Activated CD4-positive, alpha-beta T cell treated with anti-CD3 and anti-CD28 coated beads, Interleukin-2, amount 50 U/mL, for 24 hours (primary cell): Measurements from ENCODE around the gene PTPRR.
"Not testable (repeated sequence)": the region's sequence is repeated elsewhere in the genome, so short reads cannot be mapped to it uniquely, and the experiment has no call there.

ENCODE experiments used
- DNase-seq, 2 donors: peaks; one replicate each; pipeline ENCODE4 v3.0.0-alpha.2; 2020; ENCODE audit warnings: low read depth in 1 of 2, low spot score in 1 of 2

The PTPRR gene

DNA sequence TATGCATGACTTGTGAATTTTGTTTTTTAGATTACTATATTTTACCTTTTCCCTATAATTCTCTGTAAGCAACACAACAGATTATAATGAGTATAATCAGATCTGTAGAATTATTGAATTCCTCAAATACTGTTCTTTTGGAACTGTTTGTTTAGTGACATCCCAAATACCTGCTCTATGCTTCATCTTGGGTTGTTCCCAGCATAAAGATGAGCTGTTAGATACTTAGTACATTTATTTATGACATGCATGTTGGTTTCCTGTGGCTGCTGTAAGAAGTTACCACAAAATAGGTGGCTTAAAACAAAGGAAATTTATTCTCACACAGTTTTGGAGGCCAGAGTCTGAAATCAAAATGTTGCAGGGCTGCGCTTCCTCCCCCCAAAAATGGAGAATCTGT, 78.4 kb downstream of the PTPRR start:
- DNase-seq = no peak

DNA sequence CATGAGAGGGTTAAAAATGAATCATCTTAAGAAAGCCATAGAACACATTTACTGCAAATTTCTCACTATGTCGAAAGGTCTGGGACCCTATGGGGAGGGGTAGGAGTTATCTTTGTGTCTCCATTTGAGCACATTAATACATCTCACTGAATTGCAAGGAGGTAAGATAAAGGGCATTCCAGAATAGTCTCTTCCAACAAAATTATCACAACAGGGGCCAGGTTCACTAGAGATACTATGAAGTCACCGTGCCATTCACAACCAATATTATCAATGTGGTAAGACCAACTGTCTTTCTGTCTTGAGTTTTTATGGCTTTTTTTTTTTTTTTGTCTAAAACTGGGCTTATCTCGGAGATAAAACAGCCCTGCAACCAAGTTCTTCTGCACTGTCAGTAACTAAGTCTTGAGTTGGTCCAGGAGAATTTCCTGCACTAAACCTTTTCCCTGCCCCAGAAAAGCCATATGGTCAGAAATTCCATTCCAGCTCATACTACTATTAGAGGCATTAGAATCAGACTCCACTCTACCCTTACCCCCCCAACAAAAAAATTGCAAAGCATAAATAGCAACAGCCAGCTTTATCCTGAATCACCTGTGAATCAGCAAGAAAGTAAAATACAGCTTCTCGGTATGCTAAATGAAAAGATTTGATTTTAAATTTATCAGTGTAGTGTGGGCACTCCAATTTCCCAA, 79.7 kb downstream of the PTPRR start:
- DNase-seq = no peak

DNA sequence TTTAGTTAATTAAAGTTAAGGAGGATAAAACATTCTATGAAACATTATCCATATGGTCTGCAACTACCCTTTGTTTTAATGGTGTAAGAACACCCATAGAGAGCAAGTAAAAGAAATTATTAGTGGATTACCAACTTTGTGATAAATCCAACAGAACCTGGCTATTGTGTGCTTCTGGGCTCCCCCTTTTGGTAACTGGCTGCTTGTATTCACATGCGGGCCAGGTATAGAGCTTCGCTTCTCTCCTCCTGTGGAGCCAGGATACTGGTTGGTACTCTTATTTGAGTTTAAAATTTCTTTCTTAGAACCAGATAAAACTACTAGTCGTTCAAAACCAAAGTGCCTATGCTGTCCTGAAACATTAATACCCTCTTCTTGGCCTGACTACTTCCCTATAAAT, 81.0 kb downstream of the PTPRR start:
- DNase-seq = no peak

DNA sequence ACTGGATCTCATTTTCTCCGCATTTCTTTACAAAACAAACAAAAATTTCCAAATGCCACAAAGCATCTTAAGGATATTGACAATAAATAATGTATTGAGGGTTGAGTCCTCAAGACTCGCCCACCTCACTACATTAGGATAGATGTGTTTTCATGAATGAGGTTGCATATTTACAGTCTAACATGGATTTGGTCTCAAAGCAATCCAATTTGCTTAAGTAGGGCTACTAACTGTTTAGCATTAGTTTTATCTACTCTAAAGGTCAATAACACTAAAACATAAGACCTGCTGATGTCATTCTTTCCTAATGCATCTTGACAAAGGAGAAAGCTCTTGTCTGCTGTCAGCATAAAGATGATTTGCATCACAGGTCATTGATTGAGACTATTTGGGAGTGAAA, 82.4 kb downstream of the PTPRR start:
- DNase-seq = no peak

DNA sequence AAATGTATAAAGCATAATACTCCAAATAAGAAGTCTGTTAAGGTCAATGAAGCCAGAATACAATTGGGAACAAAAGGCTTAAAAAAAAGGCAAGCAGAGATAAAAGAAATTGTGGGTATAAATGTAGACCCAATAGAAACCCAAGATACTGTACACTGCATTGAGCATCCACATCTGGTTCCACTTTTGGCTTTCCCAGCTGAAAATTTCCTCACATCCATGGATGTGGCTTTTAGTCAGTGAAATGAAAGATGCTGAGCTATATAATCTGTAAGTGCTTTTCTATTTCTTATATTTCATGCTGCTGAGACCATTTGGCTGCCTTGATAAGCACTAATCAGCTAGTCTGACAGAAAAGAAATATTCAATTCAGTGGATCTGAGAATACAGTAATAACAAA, 83.5 kb downstream of the PTPRR start:
- DNase-seq = no peak

DNA sequence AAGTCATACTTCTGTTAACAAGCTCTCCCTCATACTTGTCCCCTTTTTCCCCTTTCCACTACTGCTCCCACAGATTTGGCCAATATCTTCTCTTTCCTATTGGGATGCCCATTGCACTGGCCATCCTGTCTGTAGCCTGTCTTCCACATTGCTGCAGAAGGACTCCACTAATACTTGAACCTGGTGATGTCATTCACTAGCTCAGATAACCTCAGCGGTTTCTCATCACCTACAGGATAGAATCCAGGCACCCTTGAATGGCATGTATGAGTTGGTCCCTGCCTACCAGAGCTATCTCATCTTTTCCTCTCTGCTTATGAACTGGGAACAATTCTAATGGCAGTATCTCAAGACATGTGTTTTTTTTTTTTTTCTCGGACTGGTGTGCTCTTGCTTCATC, 84.6 kb downstream of the PTPRR start:
- no peak for DNase-seq

DNA sequence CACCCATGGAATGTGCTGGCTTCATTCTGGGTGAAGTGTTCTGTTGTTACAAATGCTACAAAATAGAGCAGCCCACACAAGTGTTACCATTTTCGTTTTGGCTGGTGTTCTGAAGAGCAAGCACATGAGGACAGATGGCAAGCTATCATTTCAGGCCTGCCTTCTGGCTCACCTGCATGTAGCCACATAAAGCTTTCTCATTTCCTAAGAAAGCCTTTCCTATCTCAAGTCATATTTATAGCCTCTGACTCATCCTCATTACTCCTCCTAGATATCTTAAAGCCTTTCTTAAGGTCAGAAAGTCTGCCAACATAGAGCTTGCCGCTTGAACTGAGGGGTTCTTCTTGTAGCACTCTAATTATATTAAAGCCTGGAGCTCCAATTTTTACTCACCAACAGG, 89.0 kb downstream of the PTPRR start:
- DNase-seq = no peak

DNA sequence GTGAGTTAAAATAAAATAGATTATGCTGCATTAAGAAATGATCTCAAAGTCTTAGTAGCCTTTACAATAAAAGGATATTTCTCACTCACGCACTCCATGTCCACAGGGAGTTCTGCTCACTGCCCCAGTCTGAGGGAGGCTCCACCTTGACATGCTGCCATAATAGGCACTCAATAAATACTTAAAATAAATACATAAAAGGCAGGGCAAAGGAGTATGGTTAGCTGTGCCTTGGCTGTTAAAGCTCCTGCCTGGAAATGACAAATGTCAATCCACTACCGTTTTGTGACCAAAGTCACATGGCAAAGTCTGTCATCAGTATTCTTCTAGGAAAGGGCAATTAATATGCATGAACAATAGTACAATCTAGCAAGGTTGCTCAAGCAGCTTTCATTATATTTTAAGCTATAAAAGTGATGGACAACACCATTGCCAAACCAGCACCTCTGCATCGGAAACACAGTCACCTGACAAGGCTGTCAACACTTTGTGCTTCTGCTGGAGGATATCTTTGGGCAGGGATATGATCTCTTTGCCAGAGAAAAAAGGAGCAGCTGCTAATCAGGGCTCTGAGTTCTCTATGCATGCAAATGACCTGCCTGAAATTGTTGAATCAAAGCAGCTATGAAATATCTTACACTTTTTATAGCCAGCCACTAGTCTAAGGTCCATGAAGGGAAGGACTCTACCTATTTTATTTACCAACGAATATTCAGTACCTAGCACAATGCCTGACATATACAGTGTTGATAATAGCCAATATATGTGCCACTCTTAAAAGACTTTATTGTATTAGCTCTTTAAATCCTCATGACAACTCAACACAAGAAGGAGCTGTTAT, 90.1 kb downstream of the PTPRR start:
- no peak for DNase-seq

DNA sequence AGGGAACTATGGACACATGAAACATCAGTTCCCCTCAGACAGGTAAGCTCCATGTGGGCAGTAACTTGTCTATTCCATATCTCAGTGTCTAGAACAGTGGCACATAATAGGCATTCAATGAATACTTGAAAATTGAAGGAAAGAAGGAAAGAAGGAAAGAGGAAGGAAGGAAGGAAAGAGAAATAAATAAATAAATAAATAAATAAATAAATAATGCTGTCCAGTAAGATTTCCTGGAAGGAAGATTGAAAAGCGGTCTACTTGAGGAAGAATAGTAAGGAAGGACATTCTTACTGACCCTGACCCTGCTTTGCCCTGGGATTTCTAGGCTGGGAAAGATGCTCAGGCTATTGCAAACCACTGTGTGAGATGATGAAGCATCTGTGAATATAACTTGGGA, 91.5 kb downstream of the PTPRR start:
- DNase-seq = no peak

DNA sequence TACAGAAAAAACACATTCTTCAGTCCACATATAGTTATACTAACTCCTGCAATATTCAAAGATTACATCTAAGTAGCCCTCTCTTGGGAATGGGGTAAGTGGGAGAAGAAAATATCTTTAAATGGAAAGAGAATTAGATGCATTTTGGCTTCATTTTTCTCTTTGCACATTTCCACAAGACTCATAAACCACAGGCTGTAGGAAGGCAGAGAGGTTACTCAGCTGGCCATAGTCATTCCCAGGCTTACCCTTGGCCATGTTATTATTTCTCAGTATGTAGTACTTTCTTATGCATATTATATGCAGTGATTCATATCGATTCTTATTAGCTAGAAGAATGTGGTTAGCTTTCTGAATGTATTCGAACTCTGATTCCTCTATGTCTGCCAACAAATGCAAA, 92.2 kb downstream of the PTPRR start:
- DNase-seq = no peak

DNA sequence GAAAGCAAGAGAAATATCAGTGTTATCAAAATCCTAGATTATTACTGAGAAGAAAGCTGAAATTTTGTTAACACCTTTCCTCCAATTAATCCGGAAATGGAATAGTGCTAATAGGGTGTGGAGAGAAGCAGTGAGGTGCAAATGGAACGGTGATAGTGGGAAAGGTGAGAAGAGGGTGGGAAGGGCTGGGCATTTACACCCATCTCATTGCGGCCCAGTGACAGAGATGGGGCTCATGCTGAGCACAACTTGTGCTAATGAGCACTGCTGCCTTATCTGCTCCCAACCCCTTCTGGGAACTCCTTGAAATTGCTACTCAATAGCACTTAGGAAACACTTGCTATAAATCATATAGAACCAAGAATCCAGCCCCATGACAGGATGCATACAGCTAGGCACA, 94.4 kb downstream of the PTPRR start:
- no peak for DNase-seq

DNA sequence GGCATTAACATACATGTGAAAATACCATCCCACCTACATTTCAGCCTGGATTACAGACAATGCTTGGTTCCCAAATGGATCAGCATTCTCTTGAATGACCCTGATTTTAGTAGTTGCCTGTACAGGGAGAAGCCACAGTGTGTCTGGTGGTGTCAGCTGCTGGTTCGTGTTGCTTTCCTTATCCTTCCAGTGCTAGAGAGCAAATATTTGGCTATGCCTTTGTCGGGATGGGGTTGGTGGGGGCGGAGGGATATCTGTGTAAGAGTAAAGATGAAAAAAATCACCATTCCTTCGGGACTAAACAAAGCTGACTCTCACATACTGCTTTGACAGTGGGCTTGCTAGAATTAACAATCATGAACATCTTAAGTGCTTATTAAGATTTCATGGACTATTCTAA, 96.0 kb downstream of the PTPRR start:
- no peak for DNase-seq

DNA sequence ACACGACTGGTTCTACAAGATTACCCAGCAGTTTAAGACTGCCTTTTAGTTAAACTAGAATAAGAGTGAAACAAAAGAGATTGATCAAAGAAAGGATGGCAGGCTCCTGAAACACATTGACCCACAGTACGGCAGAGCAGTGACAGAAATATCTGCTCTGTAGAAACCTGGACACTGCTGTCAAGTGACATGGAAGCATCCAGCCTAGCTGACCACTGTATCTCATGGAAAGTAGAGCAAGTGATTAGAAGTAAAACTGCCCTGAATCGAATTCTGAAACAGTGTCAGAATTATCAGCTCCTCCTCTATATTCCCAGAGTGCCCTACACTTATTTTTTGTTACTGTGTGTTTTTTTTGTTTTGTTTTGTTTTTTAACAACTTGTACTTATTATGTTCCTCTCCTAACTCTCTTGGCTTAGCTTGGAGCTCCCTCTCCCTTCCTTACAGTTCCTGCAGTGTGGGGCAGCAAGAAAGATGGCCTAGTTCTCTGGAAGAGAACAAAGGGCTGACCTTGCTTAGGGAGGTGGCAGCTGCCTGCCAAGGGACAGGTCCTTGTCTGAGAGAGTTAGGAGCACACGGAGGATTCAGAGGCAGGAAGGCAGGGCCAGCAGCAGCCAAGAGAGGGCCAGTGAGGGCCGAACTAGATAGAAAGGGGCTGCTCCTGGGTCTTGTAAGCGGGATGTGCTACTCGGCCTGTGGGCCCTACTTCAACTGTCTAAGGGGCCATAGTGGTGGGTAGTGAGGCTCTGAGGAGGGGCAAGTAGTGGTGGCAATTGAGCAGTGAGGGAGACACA, 97.2 kb downstream of the PTPRR start:
- no peak for DNase-seq

DNA sequence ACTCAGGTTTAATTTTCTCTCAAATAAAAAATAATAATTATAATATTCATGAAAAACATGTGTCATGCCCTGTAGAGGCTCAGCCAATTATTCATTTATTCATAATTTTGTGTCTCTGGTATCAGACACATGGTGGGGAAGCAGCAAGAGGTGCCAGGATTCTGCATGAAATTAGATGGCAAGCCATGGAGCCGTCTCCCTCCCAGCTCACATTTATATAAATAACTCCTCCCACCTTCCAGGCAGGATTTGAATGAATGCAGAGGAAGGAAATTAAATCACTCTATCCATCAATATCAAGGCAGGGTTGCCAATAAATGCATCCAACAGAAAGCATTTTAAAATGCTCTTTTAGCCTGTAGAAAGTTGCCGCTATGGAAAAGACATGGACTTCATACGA, 98.1 kb downstream of the PTPRR start:
- DNase-seq = no peak

DNA sequence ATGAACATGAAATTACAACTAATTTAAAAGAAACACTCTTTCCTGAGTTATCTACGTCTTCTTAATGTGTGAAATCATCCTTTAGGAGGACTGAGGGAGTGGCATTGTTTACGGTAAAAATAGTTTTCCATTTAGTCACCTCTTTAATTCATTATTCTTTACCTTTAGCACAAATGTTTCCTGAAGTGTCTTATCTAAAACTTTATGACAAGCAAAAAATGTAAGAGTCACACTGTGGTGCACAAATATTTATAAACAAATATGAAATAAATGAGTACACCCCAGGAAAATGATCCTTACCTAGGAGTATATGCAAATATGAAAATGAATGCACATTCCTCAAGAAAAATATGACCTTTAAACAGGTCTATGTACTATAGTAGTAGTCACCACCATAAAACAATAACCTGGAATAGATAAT, 104.6 kb downstream of the PTPRR start:
- DNase-seq = no peak

DNA sequence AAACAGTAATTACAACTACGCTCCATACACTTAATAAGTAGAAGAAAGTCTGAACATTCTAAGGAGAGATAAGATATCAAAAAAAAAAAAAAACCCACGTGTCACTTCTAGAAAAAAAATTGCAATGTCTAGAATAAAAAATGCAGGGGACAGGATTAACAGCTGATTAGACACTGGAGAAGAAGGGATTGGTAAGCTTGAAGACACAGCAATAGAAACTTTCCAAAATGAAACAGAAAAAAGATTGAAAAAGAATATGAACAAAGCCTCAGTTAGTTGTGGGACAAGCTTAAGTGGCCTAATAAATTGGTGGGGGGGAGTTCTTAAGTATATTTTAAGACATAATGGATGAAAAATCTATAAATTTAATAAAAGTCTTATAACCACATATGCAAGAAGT, 105.5 kb downstream of the PTPRR start:
- DNase-seq = no peak

DNA sequence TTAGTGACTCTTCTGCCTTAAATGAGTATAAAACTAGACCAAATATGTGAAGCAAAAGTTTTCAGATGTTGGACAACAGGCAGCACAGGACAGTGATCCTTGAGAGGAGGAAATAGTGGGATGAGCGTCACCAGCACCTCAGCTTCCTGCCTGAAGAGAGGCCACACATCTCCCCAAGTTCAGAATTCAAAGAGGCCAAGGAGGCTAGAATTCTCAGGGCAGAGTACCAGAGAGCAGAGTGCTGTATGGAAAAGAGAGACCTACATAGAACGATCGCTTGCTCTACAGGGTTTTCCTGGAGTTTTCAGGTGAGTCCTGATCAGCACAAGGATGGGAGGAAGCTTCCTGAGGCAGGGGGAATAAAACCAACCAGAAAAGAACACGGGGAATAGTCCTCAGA, 107.0 kb downstream of the PTPRR start:
- DNase-seq = no peak

DNA sequence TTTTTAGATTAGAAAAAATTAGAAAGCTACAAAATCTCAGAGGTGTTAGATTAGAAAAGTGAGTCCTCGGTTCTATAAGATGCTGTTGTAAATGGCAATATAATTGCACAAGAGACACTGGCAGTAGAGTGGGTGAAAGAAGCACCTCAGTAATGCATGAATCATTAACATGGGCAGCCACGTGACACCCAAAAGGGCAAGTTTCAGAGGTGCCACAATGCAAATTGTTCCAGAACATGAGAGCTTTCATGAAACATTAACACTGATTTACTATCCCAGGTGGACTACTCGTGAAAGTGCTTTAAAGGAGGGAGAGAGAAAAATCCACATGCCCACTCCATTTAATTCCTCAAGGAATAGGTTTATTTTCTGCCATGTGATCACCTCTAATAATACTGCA, 108.4 kb downstream of the PTPRR start:
- DNase-seq = no peak

DNA sequence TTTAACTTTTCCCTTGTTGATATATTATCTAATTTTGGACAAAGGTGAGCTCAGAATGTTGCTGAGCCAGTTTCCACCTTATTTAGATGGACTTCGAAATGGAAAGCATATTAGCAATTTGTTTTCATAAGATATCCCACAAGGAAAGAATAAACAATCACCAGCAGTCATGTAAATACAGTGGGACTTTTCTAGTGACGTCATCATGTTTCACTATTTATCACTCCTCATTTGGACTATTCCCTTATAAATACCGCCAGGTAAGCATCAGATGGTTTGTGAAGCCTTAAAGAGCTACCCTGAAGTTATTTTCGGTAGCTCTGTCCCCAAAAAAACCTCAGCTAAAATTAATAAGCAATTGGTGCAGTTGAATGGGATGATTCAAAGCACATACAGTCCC, 110.7 kb downstream of the PTPRR start:
- DNase-seq = no peak

DNA sequence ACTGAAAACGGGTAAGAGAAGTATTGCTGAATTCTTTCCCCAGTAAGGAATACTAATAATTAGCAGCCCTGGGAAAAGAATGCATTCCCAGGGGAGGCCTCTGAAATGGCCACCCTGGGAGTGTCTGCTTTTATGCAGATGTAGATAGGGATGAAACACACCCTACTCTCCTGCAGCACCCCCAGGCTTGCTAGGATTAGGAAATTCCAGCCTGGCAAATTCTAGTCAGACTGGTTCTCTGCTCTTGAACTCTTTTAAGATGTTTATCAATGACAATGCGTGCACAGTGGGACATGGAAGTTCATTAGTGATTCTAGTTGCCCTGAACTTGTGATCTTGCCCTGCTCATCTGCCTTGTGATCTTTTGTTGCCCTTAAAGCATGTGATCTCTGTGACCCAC, 112.5 kb downstream of the PTPRR start:
- DNase-seq = not testable (repeated sequence)

DNA sequence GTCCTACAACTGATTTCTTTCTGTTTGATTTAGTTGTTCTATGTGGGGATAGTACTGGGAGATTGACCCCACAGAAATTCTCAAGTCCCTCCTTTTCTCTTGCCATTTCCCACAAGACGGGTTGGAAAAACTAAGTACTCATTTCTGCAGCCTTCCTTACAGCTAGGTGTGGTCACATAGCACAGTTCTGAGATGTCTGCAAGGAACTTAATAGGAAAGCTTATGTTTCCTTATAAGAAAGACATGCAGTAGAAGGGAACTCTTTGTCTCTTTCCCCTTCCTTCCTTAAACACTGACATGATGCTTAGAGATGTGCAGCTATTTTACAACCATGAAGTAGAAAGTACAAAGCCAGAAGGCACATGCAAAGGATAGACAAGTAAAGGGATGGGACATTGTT, 113.7 kb downstream of the PTPRR start:
- DNase-seq = no peak

DNA sequence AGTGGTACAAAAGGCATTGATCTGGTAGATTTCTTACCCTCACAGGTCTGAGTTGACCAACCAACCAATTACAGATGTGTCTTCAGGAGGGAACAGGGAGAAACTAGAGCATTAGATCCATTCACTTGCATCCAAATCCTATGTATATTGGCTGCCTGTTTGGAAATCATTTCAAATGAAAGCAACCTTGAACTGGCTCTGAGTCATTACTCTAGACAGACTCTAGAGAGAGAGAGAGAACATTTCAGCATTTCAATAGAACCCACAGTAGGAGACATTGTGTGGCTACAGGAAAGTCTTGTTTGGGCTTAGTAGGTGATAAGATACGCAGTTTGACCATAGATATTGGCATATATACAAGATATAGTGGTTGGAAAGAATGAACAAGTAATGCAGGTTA, 114.5 kb downstream of the PTPRR start:
- no peak for DNase-seq
